ENCODE measurements around the gene EPHA8.

The EPHA8 gene

GRCh38 chr1:22626237-22627157 is 63.2 kb downstream of the EPHA8 start:
- H3K4me3 ChIP-seq (ENCODE audit: control insufficient read depth, low read depth, low read length) = no peak overlapping the region
- no peak for DNase-seq (ENCODE audit: low read depth)
- TF ChIP-seq CTCF (conservative IDR thresholded peaks at IDR 0.05; ENCODE audit: control insufficient read depth, insufficient read depth, low read depth, low read length) = no peak

- H3K4me3 ChIP-seq (ENCODE audit: control insufficient read depth, low read depth, low read length) = no peak overlapping the region
- DNase-seq (ENCODE audit: low read depth) = no peak
- TF ChIP-seq CTCF (conservative IDR thresholded peaks at IDR 0.05; ENCODE audit: control insufficient read depth, insufficient read depth, low read depth, low read length) = no peak
Measured at GRCh38 chr1:22627331-22627730, 64.0 kb downstream of the EPHA8 start.

- no peak overlapping the region for H3K4me3 ChIP-seq (ENCODE audit: control insufficient read depth, low read depth, low read length)
- TF ChIP-seq CTCF (conservative IDR thresholded peaks at IDR 0.05; ENCODE audit: control insufficient read depth, insufficient read depth, low read depth, low read length) = no peak
- DNase-seq (ENCODE audit: low read depth) = no peak
Measured at GRCh38 chr1:22628698-22629444, 65.6 kb downstream of the EPHA8 start.

GRCh38 chr1:22629886-22630285 is 66.6 kb downstream of the EPHA8 start:
- H3K4me3 ChIP-seq (ENCODE audit: control insufficient read depth, low read depth, low read length) = no peak overlapping the region
- TF ChIP-seq CTCF (conservative IDR thresholded peaks at IDR 0.05; ENCODE audit: control insufficient read depth, insufficient read depth, low read depth, low read length) = no peak
- no peak for DNase-seq (ENCODE audit: low read depth)

- DNase-seq (ENCODE audit: low read depth) = no peak
- no peak for TF ChIP-seq CTCF (conservative IDR thresholded peaks at IDR 0.05; ENCODE audit: control insufficient read depth, insufficient read depth, low read depth, low read length)
- H3K4me3 ChIP-seq (ENCODE audit: control insufficient read depth, low read depth, low read length) = no peak overlapping the region
Measured at GRCh38 chr1:22633697-22634463, 70.6 kb downstream of the EPHA8 start.

GRCh38 chr1:22635436-22635835 is 72.1 kb downstream of the EPHA8 start:
- no peak for TF ChIP-seq CTCF (conservative IDR thresholded peaks at IDR 0.05; ENCODE audit: control insufficient read depth, insufficient read depth, low read depth, low read length)
- H3K4me3 ChIP-seq (ENCODE audit: control insufficient read depth, low read depth, low read length) = no peak overlapping the region
- no peak for DNase-seq (ENCODE audit: low read depth)

Data from fibroblast of mammary gland (primary cell).